ENCODE results near the gene PRKCD. TPM values are rescaled to one million over a fixed set of nuclear protein-coding genes. Genes with fewer than 3 reads are reported as not detected.
A peak's percentile ranks its signal among the peaks of the same experiment; 100 is the strongest.

The PRKCD gene
- 10 to 100 TPM; 93.3 to 94.0 TPM for total RNA-seq
- long read RNA-seq, transcript PRKCD-201 (19 exons, 2,680 nt) = minor isoform, 55 of 206 reads
- long read RNA-seq, transcript PRKCD-202 (18 exons, 2,810 nt) = major isoform, 93 of 206 reads
- long read RNA-seq, partial matches to known transcripts = 43 of 206 reads
- long read RNA-seq, other reads (novel, unspliced or antisense) = 15 of 206 reads

- intact Hi-C loops (cut with DNase I, micrococcal nuclease) = no loop called here
- ATAC-seq (peak; percentile 62), DNase-seq (peak; percentile 85 to 88)
Observed at GRCh38 chr3:53160660-53161449, at the start of gene PRKCD. Gene PRKCD (plus strand): TSS chr3:53161209. CDS start chr3:53178423, 17,214 bp downstream.

GRCh38 chr3:53111822-53112221 is 49.2 kb upstream of the PRKCD start:
- no peak for ATAC-seq
- intact Hi-C loops (cut with DNase I, micrococcal nuclease) = no loop called here
- no peak for DNase-seq

DNA sequence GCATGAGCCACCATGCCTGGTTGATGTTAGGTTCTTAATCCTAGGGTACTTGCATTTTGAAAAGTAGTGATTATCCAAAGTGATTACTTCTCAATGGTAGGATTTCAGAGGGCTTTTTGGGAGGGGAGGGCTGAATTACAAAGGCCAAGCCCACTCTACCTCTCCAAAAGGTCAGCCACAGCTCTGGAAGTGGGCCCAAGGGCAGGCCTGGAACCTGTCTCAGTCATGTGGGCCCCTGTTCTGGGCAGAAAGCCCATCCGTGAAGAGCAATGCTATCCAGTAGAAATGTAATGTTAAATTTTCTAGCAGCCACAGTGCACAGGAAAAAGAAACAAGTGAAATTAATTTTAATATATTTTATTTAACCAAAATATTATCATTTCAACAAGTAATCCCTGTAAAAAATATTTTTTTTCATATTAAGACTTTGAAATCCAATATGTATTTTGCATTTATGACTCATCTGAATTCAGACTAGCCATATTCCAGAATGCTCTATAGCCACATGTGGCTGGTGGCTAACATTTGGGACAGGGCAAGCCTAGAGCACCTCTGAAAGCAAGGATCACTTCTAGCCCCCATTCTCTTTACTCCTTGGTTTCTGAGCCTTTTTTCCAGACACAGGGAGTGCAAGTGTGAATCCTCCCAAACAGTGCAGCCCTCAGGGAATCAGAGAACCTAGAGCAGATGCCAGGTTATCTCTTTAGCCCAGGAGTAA is 47.6 kb upstream of the PRKCD start:
- intact Hi-C loops (cut with DNase I, micrococcal nuclease) = loop anchor here in 1 of 2 donors (2.0 kb wide), 1 partner anchor 81 kb away; no protein-coding TSS in a partner anchor

DNA sequence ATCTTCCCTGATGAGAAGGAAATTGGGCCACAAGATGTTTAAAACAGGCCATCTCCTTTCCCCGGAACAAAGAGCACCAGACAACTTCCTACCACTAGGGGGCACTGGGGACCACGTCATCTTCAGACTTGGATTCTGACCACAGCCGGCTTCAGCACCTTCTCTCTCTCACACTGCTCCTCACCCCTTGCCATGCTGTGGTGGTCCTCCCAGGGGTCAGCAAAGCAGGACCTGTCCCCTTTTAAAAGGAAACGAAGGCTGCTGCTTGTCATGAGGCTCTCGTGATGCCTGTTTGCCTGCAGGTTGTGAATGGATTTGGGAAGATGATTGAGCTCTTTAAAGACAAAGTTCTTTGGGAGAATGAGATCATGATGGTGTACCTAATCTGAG is 47.0 kb upstream of the PRKCD start:
- intact Hi-C loops (cut with DNase I, micrococcal nuclease) = loop anchor here in 1 of 2 donors (2.0 kb wide), 1 partner anchor 81 kb away; no protein-coding TSS in a partner anchor
- DNase-seq = peak; percentile 73 to 87
- peak; percentile 90 for ATAC-seq

More for the DNA sequence above, 47.6 kb upstream of the PRKCD start:
- peak; percentile 20 for ATAC-seq
- DNase-seq = peak in 1 of 2 donors; percentile 56

DNA sequence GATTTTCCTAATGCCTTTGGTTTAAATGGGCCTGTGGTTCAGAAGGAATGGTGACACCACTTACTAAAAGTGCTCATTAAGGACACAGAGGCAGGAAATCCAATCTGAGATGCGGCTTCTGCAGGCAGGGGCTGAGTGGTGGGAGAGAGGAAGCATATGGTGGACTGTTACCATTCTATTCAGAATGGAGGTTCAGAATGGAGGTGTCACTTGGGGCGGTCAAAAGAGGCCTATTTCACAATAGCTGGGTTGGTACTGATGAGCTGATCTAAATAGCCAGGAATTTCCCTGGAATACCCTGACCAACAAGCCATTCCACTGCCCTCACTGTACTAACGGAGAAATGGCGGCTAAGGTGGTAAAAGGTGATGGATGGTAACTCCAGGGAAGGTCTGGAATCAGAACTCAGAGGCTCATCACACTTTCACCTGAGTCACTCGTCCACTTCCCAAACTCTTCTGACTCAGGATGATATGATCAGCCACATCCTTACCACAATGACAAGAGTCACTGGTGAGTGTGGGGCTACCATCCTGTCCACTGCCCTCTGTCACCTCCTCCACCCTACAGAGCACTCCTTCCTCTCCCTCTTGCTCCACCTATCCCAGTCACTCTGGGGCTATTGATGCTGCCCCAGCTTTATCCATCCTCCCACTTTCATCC is 46.5 kb upstream of the PRKCD start:
- ATAC-seq (no peak), DNase-seq (no peak)
- intact Hi-C loops (cut with DNase I, micrococcal nuclease) = loop anchor here (2.0 to 5.0 kb wide), 2 partner anchors 80 to 83 kb away; no protein-coding TSS in a partner anchor

GRCh38 chr3:53116956-53117355 is 44.1 kb upstream of the PRKCD start:
- intact Hi-C loops (cut with DNase I, micrococcal nuclease) = loop anchor here in 1 of 2 donors (5.0 kb wide), 1 partner anchor 80 kb away; no protein-coding TSS in a partner anchor
- DNase-seq = no peak
- no peak for ATAC-seq

- intact Hi-C loops (cut with DNase I, micrococcal nuclease) = no loop called here
- ATAC-seq = no peak
- DNase-seq = no peak
Observed at GRCh38 chr3:53120336-53120735, 40.7 kb upstream of the PRKCD start.

DNA sequence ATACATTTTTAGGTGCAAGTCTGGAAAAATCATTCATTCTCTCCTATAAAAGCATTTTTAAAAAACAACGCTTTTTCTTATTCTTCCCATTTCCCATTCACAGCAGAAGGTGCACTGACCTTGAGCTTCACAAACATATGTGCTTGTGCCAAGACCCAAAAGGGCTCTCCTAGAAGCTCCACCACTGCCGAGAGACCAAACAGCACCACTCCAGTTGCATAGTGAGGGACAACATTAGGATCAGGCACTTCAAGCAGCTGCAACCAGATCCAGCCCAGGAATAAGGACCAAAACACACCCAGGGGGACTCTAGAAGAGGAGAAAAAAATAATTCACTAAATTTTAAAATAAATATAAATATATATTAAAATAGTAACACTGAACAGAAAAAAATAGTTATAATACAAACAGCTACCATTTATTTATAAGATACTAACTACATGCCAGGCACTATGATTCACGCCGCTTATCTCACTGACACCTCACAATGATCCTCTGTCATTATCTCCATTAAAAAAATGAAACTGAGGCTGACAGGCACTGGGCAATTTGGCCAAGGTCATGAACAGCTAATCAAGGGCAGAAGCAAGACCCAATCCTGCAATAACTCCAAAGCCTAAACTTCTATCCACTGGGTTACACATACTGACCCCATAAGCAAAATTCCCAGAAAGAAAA is 38.6 kb upstream of the PRKCD start:
- ATAC-seq (no peak), DNase-seq (no peak)
- intact Hi-C loops (cut with DNase I, micrococcal nuclease) = no loop called here

GRCh38 chr3:53122933-53123305 is 38.1 kb upstream of the PRKCD start:
- ATAC-seq = no peak
- no peak for DNase-seq
- intact Hi-C loops (cut with DNase I, micrococcal nuclease) = no loop called here

DNA sequence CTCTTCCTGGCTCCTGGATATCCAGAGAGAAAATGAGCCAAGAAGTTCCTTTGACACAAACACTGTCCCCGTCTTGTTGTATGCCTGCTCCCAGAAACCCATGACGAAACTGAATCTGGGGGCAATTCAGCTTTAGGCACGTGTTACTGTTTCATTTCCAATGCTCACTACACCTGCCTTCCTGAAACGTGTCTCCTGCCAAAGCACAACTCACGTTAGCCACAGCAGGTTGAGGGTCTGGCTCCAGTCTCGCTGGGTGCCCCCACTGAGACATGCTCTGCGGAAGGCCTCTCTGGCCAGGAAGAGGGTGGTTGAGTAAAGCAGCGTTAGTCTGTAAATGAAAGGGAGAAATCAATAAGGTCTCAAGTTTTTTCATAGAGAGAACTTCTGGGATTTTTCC is 37.5 kb upstream of the PRKCD start:
- no peak for ATAC-seq
- DNase-seq = no peak
- intact Hi-C loops (cut with DNase I, micrococcal nuclease) = no loop called here

GRCh38 chr3:53123953-53124352 is 37.1 kb upstream of the PRKCD start:
- no peak for DNase-seq
- no peak for ATAC-seq
- intact Hi-C loops (cut with DNase I, micrococcal nuclease) = no loop called here

DNA sequence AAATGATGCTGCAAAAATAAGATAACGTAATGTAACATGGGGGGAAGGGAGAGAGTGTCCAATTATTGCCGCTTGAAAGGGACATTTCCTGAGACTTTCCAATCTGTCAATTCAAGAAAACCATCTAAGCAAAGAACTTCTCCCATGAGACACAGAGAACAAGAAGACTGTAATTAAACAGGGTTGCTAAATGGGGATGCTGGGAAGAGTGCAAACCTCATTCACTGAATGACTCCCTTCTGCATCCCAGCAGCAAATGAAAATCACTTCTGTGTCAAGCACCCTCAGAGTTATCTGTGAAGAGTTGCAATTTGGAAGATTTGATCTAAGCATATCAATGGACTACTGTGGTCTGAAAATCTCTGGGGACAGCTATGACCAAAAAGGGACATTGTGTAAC is 34.4 kb upstream of the PRKCD start:
- intact Hi-C loops (cut with DNase I, micrococcal nuclease) = no loop called here
- DNase-seq (no peak), ATAC-seq (no peak)

DNA sequence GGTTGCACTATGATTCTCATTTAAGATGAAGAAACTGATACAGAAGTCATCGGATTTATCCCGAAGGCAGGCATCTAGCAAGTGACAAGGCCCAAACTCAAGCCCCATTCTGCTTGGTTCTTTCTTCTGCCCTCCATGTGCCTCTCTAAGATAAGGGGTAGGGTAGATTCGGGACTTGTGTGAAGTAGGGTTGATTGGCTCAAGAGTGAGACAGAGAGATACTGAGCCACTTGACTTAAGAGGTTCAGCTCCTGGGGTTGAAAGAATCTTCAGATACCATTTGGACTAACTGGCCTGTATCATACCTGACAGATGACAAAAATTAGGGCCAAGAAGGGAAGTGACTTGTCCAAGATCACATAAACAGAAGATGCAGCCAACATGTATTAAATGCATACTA is 31.7 kb upstream of the PRKCD start:
- DNase-seq (no peak), ATAC-seq (no peak)
- intact Hi-C loops (cut with DNase I, micrococcal nuclease) = no loop called here

GRCh38 chr3:53130179-53131061 is 30.6 kb upstream of the PRKCD start, which contains the start of gene RFT1:
Gene RFT1 (minus strand): TSS chr3:53130435. CDS start chr3:53130400, 35 bp downstream.
- DNase-seq = peak; percentile 98 to 100
- intact Hi-C loops (cut with DNase I, micrococcal nuclease) = no loop called here
- peak; percentile 80 for ATAC-seq

DNA sequence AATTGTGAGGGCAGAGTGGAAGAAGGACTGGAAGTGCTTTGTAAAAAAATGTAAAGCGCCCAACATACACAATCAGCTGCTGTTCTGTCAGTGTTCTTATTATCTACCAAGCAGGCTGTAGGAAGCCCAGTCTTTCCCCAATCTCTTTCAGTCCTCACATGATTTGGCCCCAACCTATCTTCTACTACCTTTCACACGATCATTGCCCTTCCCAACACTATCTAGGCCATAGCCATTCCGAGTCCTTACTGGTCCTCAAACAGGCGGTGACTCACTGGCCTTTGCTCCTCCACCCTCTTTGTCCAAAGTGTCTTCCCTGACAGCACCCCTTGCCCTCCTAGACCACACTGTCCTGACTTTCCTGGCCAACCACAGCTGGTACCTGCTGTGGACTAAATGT is 29.9 kb upstream of the PRKCD start:
- intact Hi-C loops (cut with DNase I, micrococcal nuclease) = no loop called here
- DNase-seq = no peak
- no peak for ATAC-seq

GRCh38 chr3:53132347-53132746 is 28.7 kb upstream of the PRKCD start:
- no peak for ATAC-seq
- intact Hi-C loops (cut with DNase I, micrococcal nuclease) = no loop called here
- DNase-seq = no peak

DNA sequence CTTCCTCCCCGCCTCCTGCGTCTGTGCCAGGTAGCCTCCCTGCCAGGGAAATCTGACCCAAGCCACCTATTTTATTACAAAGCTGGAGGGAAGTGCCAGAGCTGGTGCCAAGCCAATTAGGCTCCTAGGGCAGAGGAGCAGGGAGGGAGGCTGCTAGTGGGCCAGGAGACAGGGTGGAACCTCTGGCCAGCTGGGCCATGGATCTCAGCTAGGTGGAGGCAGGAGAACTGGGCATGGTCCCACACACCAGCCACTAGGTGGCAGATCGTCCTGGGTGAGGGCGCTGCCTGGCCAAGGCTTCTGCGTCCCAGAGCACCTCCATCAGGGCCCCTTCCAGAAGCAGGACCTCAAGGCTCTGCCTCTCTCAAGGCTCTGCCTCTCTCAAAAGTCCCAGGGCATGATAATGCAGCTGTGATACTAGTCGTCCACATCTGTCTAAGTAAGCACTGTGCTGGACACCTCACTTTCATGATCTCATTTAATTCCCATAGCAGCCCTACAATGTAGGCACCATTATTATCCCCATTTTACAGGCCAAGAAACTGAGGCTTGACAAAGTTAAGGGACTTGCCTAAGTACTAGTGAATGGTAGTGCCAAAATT is 26.3 kb upstream of the PRKCD start:
- intact Hi-C loops (cut with DNase I, micrococcal nuclease) = no loop called here
- peak; percentile 86 for ATAC-seq
- DNase-seq = peak; percentile 87 to 90

Measured in left colon (tissue), 2 donors.